Measurements from ENCODE around the gene PARG.
"Not testable (repeated sequence)": the region's sequence is repeated elsewhere in the genome, so short reads cannot be mapped to it uniquely, and the experiment has no call there.

The PARG gene

GRCh38 chr10:49776851-49777250, 165.0 kb downstream of the PARG start:
- no peaks in the 10 kb centered on the region for H3K4me1 ChIP-seq (ENCODE audit: control insufficient read depth, insufficient read depth, low read length, poor library complexity, severe bottlenecking)
- H3K9me3 ChIP-seq (ENCODE audit: control insufficient read depth, low read length) = no peaks in the 10 kb centered on the region
- no peak overlapping the region for H3K27ac ChIP-seq (ENCODE audit: low read depth, low read length, severe bottlenecking)
- no peaks in the 10 kb centered on the region for H3K36me3 ChIP-seq (ENCODE audit: control insufficient read depth, insufficient read depth, low read length)
- WGBS, 2 experiments (ENCODE audit: insufficient coverage in 2 of 2) = 92 to 100% methylated on average over 1 to 3 of the region's 4 CpGs
- no peak overlapping the region for H3K4me3 ChIP-seq (ENCODE audit: extremely low read depth, insufficient read depth, low read length, poor library complexity, severe bottlenecking)

- whole genome bisulfite sequencing, 2 experiments (ENCODE audit: insufficient coverage in 2 of 2) = 80 to 100% methylated on average over 1 of the region's 2 CpGs
- H3K9me3 ChIP-seq (ENCODE audit: control insufficient read depth, low read length) = no peaks in the 10 kb centered on the region
- no peaks in the 10 kb centered on the region for H3K36me3 ChIP-seq (ENCODE audit: control insufficient read depth, insufficient read depth, low read length)
- no peaks in the 10 kb centered on the region for H3K4me1 ChIP-seq (ENCODE audit: control insufficient read depth, insufficient read depth, low read length, poor library complexity, severe bottlenecking)
- H3K27ac ChIP-seq (ENCODE audit: low read depth, low read length, severe bottlenecking) = no peak overlapping the region
- H3K4me3 ChIP-seq (ENCODE audit: extremely low read depth, insufficient read depth, low read length, poor library complexity, severe bottlenecking) = no peak overlapping the region
Observed at GRCh38 chr10:49775014-49775413, 166.8 kb downstream of the PARG start.

- 51 to 55% methylated on average over 5 of the region's 5 CpGs for WGBS, 2 experiments (ENCODE audit: insufficient coverage in 2 of 2)
- not testable (repeated sequence) for H3K36me3 ChIP-seq (ENCODE audit: control insufficient read depth, insufficient read depth, low read length); H3K27ac ChIP-seq (ENCODE audit: low read depth, low read length, severe bottlenecking); H3K4me1 ChIP-seq (ENCODE audit: control insufficient read depth, insufficient read depth, low read length, poor library complexity, severe bottlenecking); H3K4me3 ChIP-seq (ENCODE audit: extremely low read depth, insufficient read depth, low read length, poor library complexity, severe bottlenecking); H3K9me3 ChIP-seq (ENCODE audit: control insufficient read depth, low read length)
Observed at GRCh38 chr10:49772944-49773343, 168.9 kb downstream of the PARG start.

GRCh38 chr10:49771046-49771445, 170.8 kb downstream of the PARG start:
- H3K4me1 ChIP-seq (ENCODE audit: control insufficient read depth, insufficient read depth, low read length, poor library complexity, severe bottlenecking); H3K9me3 ChIP-seq (ENCODE audit: control insufficient read depth, low read length); H3K27ac ChIP-seq (ENCODE audit: low read depth, low read length, severe bottlenecking); H3K4me3 ChIP-seq (ENCODE audit: extremely low read depth, insufficient read depth, low read length, poor library complexity, severe bottlenecking); H3K36me3 ChIP-seq (ENCODE audit: control insufficient read depth, insufficient read depth, low read length): not testable (repeated sequence)
- WGBS, 2 experiments (ENCODE audit: insufficient coverage in 2 of 2) = 71 to 88% methylated on average over 7 of the region's 11 CpGs

GRCh38 chr10:49769692-49770091, 172.1 kb downstream of the PARG start:
- Histone ChIP-seq H3K27ac (ENCODE audit: low read depth, low read length, severe bottlenecking) (no peak overlapping the region), H3K36me3 (ENCODE audit: control insufficient read depth, insufficient read depth, low read length) (no peaks in the 10 kb centered on the region), H3K4me1 (ENCODE audit: control insufficient read depth, insufficient read depth, low read length, poor library complexity, severe bottlenecking) (no peaks in the 10 kb centered on the region), H3K9me3 (ENCODE audit: control insufficient read depth, low read length) (no peaks in the 10 kb centered on the region), H3K4me3 (ENCODE audit: extremely low read depth, insufficient read depth, low read length, poor library complexity, severe bottlenecking) (no peak overlapping the region)
- WGBS, 2 experiments (ENCODE audit: insufficient coverage in 2 of 2) = 87 to 100% methylated on average over 3 to 8 of the region's 8 CpGs

- H3K4me1 ChIP-seq (ENCODE audit: control insufficient read depth, insufficient read depth, low read length, poor library complexity, severe bottlenecking) = no peaks in the 10 kb centered on the region
- 74 to 88% methylated on average over 29 to 45 of the region's 45 CpGs for WGBS, 2 experiments (ENCODE audit: insufficient coverage in 2 of 2)
Observed at GRCh38 chr10:49768731-49769130, 173.1 kb downstream of the PARG start.

GRCh38 chr10:49768329-49768728, 173.5 kb downstream of the PARG start:
- whole genome bisulfite sequencing, 2 experiments (ENCODE audit: insufficient coverage in 2 of 2) = 80 to 84% methylated on average over 37 to 38 of the region's 38 CpGs
- Histone ChIP-seq H3K4me1 (ENCODE audit: control insufficient read depth, insufficient read depth, low read length, poor library complexity, severe bottlenecking) (no peaks in the 10 kb centered on the region), H3K27ac (ENCODE audit: low read depth, low read length, severe bottlenecking) (no peak overlapping the region), H3K4me3 (ENCODE audit: extremely low read depth, insufficient read depth, low read length, poor library complexity, severe bottlenecking) (no peak overlapping the region), H3K9me3 (ENCODE audit: control insufficient read depth, low read length) (no peaks in the 10 kb centered on the region), H3K36me3 (ENCODE audit: control insufficient read depth, insufficient read depth, low read length) (no peaks in the 10 kb centered on the region)

More at GRCh38 chr10:49768731-49769130, 173.1 kb downstream of the PARG start:
- no peaks in the 10 kb centered on the region for H3K36me3 ChIP-seq (ENCODE audit: control insufficient read depth, insufficient read depth, low read length)
- no peak overlapping the region for H3K27ac ChIP-seq (ENCODE audit: low read depth, low read length, severe bottlenecking)
- no peaks in the 10 kb centered on the region for H3K9me3 ChIP-seq (ENCODE audit: control insufficient read depth, low read length)
- no peak overlapping the region for H3K4me3 ChIP-seq (ENCODE audit: extremely low read depth, insufficient read depth, low read length, poor library complexity, severe bottlenecking)
